Measurements from ENCODE around the gene OR13C4.

Gene OR13C4

GRCh38 chr9:104527109-104527508 is at the start of gene OR13C4:
Gene OR13C4 (minus strand): TSS chr9:104527209. CDS start chr9:104527209, 0 bp downstream.
- Histone ChIP-seq H3K4me3 (no peak within 1 kb of the TSS), H3K27ac (no peak within 1 kb of the TSS)
- TF ChIP-seq CTCF (IDR thresholded peaks at IDR 0.05), result no peak
- no peak for DNase-seq (ENCODE audit: low spot score)

- no peak overlapping the region for H3K27ac ChIP-seq
- no peak overlapping the region for H3K4me3 ChIP-seq
- TF ChIP-seq CTCF (IDR thresholded peaks at IDR 0.05), result no peak
- no peak for DNase-seq (ENCODE audit: low spot score)
These were observed 48.4 kb upstream of the OR13C4 start for GRCh38 chr9:104575456-104575855.

DNA sequence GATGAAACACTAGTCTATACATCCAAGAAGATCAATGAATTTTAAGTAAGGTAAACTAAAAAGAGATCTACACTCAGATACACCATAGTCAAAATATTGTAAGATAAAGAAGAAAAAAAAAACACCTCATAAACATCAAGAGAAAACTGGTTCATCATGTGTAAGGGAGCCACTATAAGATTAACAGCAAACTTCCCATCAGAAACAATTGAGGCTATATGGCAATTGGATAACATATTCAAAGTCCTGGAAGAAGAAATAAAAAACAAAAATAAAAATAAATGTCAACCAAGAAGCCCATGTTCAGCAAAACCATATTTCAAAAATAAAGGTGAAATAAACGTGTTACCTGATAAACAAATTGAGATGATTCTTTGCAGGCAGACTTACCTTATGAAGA is 45.6 kb upstream of the OR13C4 start:
- H3K4me3 ChIP-seq, result no peak overlapping the region
- no peak for TF ChIP-seq CTCF (IDR thresholded peaks at IDR 0.05)
- no peak for DNase-seq (ENCODE audit: low spot score)

DNA sequence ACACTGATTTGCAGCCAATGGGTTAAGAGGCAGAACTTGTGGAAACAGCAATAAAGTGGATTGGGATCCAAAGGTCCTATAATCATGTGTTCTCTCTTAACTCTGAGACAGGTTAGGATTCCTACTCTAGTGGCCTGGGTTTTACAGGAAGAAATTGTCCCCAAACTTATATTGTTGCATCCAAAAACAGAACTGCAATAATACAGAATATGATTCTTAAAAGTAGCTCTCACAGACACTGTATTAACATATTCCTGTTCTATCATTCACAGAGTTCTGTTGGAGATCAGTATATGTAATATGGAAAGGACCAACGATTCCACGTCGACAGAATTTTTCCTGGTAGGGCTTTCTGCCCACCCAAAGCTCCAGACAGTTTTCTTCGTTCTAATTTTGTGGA is 41.9 kb upstream of the OR13C4 start, which contains the start of gene OR13C8:
OR13C8 (plus strand) TSS at position 301 of the 400 bp plus-strand sequence; CDS start at position 301, 0 bp downstream.
- DNase-seq (ENCODE audit: low spot score), result no peak
- no peak for TF ChIP-seq CTCF (IDR thresholded peaks at IDR 0.05)
- Histone ChIP-seq H3K27ac (no peak within 1 kb of the TSS), H3K4me3 (no peak within 1 kb of the TSS)

More for the DNA sequence above, 45.6 kb upstream of the OR13C4 start:
- H3K27ac ChIP-seq, result no peak overlapping the region

- no peak for DNase-seq (ENCODE audit: low spot score)
These were observed 37.3 kb upstream of the OR13C4 start for GRCh38 chr9:104564358-104564757.

GRCh38 chr9:104556830-104557634 is 30.0 kb upstream of the OR13C4 start:
- no peak overlapping the region for H3K27ac ChIP-seq
- no peak overlapping the region for H3K4me3 ChIP-seq
- no peak for DNase-seq (ENCODE audit: low spot score)
- no peak for TF ChIP-seq CTCF (IDR thresholded peaks at IDR 0.05)

More at GRCh38 chr9:104564358-104564757, 37.3 kb upstream of the OR13C4 start:
- Histone ChIP-seq H3K4me3 (no peak overlapping the region), H3K27ac (no peak overlapping the region)
- TF ChIP-seq CTCF (IDR thresholded peaks at IDR 0.05), result no peak

- Histone ChIP-seq H3K4me3 (no peak overlapping the region), H3K27ac (no peak overlapping the region)
- no peak for TF ChIP-seq CTCF (IDR thresholded peaks at IDR 0.05)
- DNase-seq (ENCODE audit: low spot score), result no peak
These were observed 28.5 kb upstream of the OR13C4 start for GRCh38 chr9:104555521-104555920.
